Measurements from ENCODE around the gene PEX11G.

DNA sequence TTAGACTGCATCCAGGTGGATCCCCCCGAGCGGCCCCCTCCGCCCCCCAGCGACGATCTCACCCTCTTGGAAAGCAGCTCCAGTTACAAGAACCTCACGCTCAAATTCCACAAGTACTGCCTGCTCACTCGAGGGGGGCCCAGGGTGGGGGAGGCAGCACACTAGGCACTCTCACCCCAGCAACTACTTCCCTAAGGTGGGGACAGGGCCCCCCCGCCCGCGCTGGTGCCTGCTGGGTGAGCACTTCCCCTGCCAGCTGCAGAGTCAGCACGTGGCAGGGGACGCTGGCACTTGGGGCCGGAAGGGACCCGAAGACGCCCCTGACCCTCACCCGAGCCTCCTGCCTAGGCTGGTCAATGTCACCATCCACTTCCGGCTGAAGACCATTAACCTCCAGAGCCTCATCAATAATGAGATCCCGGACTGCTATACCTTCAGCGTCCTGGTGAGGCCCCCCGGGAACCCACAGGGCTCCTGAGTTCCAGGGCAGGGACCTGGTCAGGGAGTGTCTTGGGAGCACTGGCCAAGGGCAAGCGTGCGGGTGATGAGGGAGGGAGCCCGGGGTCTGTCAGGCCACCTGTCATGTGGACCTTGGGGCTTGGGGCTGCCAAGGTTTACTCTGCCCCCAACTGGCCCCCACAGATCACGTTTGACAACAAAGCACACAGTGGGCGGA is 38.8 kb upstream of the PEX11G start:
- TF ChIP-seq, protein P1, sequence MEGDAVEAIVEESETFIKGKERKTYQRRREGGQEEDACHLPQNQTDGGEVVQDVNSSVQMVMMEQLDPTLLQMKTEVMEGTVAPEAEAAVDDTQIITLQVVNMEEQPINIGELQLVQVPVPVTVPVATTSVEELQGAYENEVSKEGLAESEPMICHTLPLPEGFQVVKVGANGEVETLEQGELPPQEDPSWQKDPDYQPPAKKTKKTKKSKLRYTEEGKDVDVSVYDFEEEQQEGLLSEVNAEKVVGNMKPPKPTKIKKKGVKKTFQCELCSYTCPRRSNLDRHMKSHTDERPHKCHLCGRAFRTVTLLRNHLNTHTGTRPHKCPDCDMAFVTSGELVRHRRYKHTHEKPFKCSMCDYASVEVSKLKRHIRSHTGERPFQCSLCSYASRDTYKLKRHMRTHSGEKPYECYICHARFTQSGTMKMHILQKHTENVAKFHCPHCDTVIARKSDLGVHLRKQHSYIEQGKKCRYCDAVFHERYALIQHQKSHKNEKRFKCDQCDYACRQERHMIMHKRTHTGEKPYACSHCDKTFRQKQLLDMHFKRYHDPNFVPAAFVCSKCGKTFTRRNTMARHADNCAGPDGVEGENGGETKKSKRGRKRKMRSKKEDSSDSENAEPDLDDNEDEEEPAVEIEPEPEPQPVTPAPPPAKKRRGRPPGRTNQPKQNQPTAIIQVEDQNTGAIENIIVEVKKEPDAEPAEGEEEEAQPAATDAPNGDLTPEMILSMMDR (IDR thresholded peaks at IDR 0.05; ENCODE audit: low read length): no peak
- TF ChIP-seq EZH2phosphoT487 (IDR thresholded peaks at IDR 0.05; ENCODE audit: low read length) (no peak), EZH2 (optimal IDR thresholded peaks at IDR 0.05; ENCODE audit: low read depth, low read length) (no peak)

Measured in MM.1S (cell line).